AG10803 (cell line): Measurements from ENCODE around the gene ANKRD1.

Source experiments
- DNase-seq: peaks from one replicate; pipeline ENCODE4 v3.0.0; 2010; ENCODE audit warnings: low read depth
- H3K4me3 ChIP-seq: 2 replicates; pipeline ENCODE4 v1.5.1; 2011; ENCODE audit warnings: mild to moderate bottlenecking, low read length, control low read depth
- TF ChIP-seq, protein P1 (sequence below): conservative IDR thresholded peaks from 2 replicates; pipeline ENCODE4 v1.5.1; 2011; ENCODE audit warnings: mild to moderate bottlenecking, low read length, control low read depth, inconsistent platforms

ANKRD1 gene

DNA sequence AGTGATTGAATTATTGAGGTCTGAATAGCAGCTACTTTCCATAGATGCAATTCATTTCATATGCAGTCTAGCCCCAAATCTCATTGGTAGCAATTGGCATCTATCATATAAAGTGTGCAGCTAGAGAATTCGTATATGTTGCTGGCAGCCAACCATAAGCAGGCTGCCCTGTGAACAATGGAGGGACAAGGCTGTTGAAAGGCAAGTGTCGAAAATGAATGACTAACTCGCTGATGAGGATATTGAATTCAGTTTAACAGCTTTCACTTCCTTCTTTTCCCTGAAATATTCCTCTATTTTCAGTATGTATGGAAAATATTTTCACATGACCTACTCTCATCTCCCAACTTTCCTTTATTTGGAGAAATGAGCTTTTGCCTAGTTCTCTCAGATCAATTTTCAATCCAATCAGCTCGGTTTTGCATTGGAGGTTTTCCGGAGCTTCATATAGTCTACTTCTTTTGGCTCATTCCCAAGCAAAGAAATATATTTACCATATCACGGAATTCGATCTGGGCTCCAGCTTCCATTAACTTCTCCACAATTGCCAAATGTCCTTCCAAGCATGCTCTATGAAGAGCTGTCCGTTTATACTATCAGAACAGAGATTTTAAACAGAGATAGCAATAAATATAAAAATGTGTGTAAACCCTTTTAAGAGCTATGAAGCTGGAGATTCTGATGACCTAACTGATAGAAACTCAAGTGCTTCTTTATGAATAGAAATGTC lies 3.5 kb downstream of the ANKRD1 start:
- TF ChIP-seq, protein P1, sequence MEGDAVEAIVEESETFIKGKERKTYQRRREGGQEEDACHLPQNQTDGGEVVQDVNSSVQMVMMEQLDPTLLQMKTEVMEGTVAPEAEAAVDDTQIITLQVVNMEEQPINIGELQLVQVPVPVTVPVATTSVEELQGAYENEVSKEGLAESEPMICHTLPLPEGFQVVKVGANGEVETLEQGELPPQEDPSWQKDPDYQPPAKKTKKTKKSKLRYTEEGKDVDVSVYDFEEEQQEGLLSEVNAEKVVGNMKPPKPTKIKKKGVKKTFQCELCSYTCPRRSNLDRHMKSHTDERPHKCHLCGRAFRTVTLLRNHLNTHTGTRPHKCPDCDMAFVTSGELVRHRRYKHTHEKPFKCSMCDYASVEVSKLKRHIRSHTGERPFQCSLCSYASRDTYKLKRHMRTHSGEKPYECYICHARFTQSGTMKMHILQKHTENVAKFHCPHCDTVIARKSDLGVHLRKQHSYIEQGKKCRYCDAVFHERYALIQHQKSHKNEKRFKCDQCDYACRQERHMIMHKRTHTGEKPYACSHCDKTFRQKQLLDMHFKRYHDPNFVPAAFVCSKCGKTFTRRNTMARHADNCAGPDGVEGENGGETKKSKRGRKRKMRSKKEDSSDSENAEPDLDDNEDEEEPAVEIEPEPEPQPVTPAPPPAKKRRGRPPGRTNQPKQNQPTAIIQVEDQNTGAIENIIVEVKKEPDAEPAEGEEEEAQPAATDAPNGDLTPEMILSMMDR: no peak
- H3K4me3 ChIP-seq: no peak overlapping the region
- DNase-seq: no peak

DNA sequence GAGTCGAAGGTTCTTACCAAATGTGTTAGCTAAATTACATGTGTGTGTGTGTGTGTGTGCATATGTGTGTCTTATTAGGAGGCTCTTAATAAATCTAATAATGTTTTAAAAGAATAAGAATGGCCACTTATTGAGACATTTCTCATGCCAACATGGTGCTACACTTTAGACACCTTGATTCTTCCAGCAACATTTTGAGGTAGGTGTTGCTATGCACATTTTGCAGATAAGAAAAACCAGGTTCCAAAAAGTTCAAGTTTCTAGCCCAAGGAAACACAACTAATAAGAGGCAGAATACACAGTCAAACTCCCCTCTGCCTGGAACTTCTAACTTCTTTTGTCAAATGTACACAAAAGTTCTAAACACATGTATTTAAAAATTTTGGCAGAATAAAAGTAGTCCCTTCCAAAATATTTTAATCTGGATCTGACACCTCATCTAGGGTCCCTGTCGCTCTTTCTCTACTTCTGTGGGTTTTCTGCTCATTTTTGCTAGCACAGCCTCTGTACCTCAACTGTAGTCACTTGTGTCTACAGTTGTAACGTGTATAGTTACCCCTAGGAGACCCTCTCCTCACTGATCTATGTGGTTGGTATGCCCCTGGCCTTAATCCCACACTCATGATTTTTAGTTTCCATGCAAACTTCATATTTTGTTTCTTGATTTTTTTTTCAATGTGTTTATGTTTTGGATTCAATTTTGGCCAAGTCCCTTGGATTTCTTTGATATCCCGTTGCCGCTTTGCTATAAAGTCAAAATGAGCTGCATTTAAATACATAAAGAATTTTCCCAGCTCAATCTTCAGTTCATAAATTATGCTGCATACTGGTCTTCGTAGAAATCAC lies 4.3 kb downstream of the ANKRD1 start:
- DNase-seq: no peak
- H3K4me3 ChIP-seq: no peak overlapping the region
- TF ChIP-seq, protein P1: no peak

DNA sequence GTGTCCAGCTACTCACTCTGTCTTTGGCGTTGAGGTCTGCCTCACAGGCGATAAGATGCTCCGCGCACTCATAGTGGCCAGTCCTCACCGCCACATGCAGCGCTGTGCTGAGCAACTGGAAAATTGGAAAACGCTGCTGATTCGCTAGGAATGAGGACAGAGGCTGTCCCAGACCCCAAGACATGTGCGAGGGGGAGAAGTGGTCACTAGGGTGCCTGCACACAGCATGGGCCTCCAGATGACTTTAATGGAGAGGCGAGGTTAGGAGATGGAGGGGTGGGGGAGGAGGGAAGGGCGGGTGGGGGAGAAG lies 5.2 kb downstream of the ANKRD1 start:
- no peak for DNase-seq
- TF ChIP-seq, protein P1: no peak
- H3K4me3 ChIP-seq: no peak overlapping the region

DNA sequence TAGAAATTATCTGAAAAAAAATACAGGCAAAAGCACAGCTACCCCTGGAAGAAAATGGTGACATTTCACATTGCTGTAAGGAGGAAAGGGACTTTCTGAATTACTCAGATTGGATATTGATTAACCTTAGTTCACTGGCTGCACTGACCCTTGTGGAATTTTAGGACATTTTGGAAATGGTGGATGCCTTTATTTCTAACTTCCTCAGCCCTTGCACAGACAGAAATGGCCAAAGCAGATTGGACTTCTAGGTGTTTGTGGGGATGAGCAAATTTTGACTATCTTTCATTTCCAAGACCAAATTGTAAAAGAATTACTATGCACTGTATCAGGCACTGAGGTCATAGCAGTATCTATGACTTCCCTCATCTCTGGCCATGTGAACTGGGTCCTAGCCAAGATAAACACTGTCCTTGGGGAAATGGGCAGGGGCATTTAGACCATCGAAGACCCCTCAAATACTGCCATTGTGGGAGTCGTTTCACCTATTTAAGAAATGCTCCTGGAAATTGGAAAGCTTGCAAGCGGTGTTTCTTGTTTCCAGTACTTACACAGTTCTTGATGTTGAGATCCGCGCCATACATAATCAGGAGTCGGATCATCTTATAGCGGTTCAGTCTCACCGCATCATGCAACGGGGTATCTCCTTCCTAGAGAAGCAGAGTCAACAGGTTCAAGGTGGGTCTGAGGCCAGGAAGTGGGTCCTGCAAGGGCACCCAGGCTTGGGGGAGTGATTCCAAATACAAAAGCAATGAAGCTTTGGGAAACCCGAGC lies 5.7 kb downstream of the ANKRD1 start:
- no peak for DNase-seq
- no peak overlapping the region for H3K4me3 ChIP-seq
- TF ChIP-seq, protein P1: no peak

DNA sequence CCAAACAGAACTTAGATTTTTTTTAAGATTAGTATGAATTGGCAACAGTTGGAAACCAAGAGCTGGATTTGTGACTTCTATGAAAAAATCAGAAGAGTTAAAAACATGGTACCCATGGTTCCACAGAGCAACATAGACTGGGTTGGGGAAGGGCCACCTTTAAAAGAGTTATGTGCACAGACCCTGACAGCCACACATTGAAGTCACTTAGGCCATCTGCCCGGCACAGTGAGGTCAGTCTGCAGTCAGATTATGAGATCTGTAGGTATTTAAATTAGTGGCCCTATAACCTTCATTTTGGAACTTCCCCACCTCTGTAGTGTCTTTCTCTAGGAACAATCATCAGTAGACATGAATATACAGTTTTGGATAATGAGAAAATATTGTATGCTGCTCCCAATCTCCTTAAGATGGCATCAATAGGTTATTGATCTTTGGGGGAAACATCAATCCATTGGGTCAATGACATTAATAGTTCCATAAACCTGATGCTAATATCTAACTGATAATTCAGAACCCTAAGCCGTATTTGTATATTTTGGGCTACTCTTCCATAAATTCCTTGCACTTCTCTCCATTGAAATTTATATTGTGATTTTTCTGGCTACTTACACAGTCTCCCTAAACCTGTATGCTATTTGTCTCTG lies 7.0 kb downstream of the ANKRD1 start:
- DNase-seq: no peak
- TF ChIP-seq, protein P1: no peak
- no peak overlapping the region for H3K4me3 ChIP-seq

DNA sequence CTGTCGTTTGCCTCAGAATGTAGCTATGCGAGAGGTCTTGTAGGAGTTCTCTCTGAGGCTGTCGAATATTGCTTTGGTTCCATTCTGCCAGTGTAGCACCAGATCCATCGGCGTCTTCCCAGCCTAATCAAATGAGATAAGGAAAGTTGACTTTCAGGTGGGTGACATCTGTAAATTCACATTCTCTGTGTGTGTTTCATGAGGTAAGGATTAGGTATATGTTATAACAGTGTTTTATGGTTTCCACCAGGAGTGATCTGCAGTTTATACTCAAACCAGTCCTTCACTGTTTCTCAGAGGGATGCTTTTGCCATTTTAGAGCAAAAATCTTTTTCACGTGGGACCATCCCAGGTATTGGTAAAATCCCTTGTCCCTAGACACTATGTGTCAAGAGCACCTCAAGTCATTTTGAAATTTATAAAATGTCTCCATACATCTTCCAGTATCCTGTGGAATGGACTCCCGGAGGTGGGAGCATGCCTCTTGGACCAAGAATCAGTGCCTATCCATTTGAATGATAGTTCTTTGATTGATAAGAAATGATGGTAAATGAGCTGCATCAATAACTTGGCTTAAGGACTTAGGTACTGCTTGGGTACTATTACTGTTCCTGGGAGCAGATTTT lies 7.9 kb downstream of the ANKRD1 start:
- no peak overlapping the region for H3K4me3 ChIP-seq
- TF ChIP-seq, protein P1: no peak
- DNase-seq: no peak
